H9 (cell line): Measurements from ENCODE around the gene RELCH. TPM values are rescaled to one million over a fixed set of nuclear protein-coding genes. Genes with fewer than 3 reads are reported as not detected.

Source experiments
- DNase-seq: peaks from one replicate; pipeline ENCODE4 v3.0.0-alpha.2; 2017
- H2AFZ ChIP-seq: one replicate; pipeline ENCODE4 v1.6.1; 2013; ENCODE audit warnings: mild to moderate bottlenecking, low read length, control low read depth, moderate library complexity
- H2AK5ac ChIP-seq: 2 replicates; pipeline ENCODE4 v1.6.1; 2013; ENCODE audit warnings: low read length, control low read depth, mixed read lengths; ENCODE audit not compliant: insufficient read length
- H2BK120ac ChIP-seq: one replicate; pipeline ENCODE4 v1.6.1; 2013; ENCODE audit warnings: low read depth, mild to moderate bottlenecking, low read length, control low read depth, inconsistent platforms; ENCODE audit not compliant: poor library complexity, severe bottlenecking
- H2BK12ac ChIP-seq: 2 replicates; pipeline ENCODE4 v1.6.1; 2013; ENCODE audit warnings: low read length, control low read depth, mixed read lengths, low read depth; ENCODE audit not compliant: insufficient read length
- H2BK15ac ChIP-seq: 2 replicates; pipeline ENCODE4 v1.6.1; 2013; ENCODE audit warnings: low read depth, low read length, control low read depth
- H2BK20ac ChIP-seq: one replicate; pipeline ENCODE4 v1.6.1; 2013; ENCODE audit warnings: low read depth, mild to moderate bottlenecking, low read length, control low read depth, inconsistent platforms; ENCODE audit not compliant: poor library complexity, severe bottlenecking
- H2BK5ac ChIP-seq: 2 replicates; pipeline ENCODE4 v1.6.1; 2013; ENCODE audit warnings: low read length, control low read depth, mixed read lengths; ENCODE audit not compliant: insufficient read length
- H3K14ac ChIP-seq: 2 replicates; pipeline ENCODE4 v1.6.1; 2013; ENCODE audit warnings: low read length, control low read depth; ENCODE audit not compliant: insufficient read depth
- H3K18ac ChIP-seq: 2 replicates; pipeline ENCODE4 v1.6.1; 2013; ENCODE audit warnings: low read depth, mild to moderate bottlenecking, mixed read lengths, low read length, control low read depth; ENCODE audit not compliant: insufficient read length
- H3K23ac ChIP-seq: 2 replicates; pipeline ENCODE4 v1.6.1; 2013; ENCODE audit warnings: low read length, control low read depth, mixed read lengths, low read depth; ENCODE audit not compliant: insufficient read length
- H3K23me2 ChIP-seq: 2 replicates; pipeline ENCODE4 v1.6.1; 2013; ENCODE audit warnings: low read depth, mild to moderate bottlenecking, mixed read lengths, low read length, control low read depth; ENCODE audit not compliant: insufficient read length, poor library complexity, severe bottlenecking
- H3K27ac ChIP-seq: 2 replicates; pipeline ENCODE4 v1.5.1; 2013; ENCODE audit warnings: low read length, control low read depth, mixed read lengths, low read depth; ENCODE audit not compliant: insufficient read length
- H3K27me3 ChIP-seq: 2 replicates; pipeline ENCODE4 v1.6.1; 2013; ENCODE audit warnings: low read length, control low read depth, inconsistent platforms; ENCODE audit not compliant: insufficient read depth
- H3K4ac ChIP-seq: 2 replicates; pipeline ENCODE4 v1.6.1; 2013; ENCODE audit warnings: low read depth, mild to moderate bottlenecking, control low read depth, inconsistent platforms, low read length, moderate library complexity
- H3K4me1 ChIP-seq: 2 replicates; pipeline ENCODE4 v1.6.1; 2013; ENCODE audit warnings: low read length, control low read depth, inconsistent platforms; ENCODE audit not compliant: insufficient read depth
- H3K4me2 ChIP-seq: 2 replicates; pipeline ENCODE4 v1.6.1; 2013; ENCODE audit warnings: low read length, control low read depth, mixed read lengths; ENCODE audit not compliant: insufficient read length, insufficient read depth
- H3K56ac ChIP-seq: 2 replicates; pipeline ENCODE4 v1.6.1; 2013; ENCODE audit warnings: low read depth, mild to moderate bottlenecking, mixed read lengths, low read length, control low read depth; ENCODE audit not compliant: insufficient read length
- H3K79me1 ChIP-seq: 2 replicates; pipeline ENCODE4 v1.6.1; 2013; ENCODE audit warnings: low read depth, mild to moderate bottlenecking, moderate library complexity, low read length, control low read depth, inconsistent platforms; ENCODE audit not compliant: insufficient read depth, poor library complexity, severe bottlenecking
- H3K79me2 ChIP-seq: 2 replicates; pipeline ENCODE4 v1.6.1; 2013; ENCODE audit warnings: low read length, control low read depth, inconsistent platforms; ENCODE audit not compliant: insufficient read depth
- H3K9ac ChIP-seq: 2 replicates; pipeline ENCODE4 v1.6.1; 2013; ENCODE audit warnings: low read length, control low read depth, mixed read lengths; ENCODE audit not compliant: insufficient read length; ENCODE audit errors: extremely low read depth
- H3K9me3 ChIP-seq: one replicate; pipeline ENCODE4 v1.6.1; 2013; ENCODE audit warnings: low read depth, low read length, inconsistent platforms; ENCODE audit not compliant: control insufficient read depth
- H3T11ph ChIP-seq: one replicate; pipeline ENCODE4 v1.6.1; 2013; ENCODE audit warnings: mild to moderate bottlenecking, low read length, control low read depth, inconsistent platforms
- H4K20me1 ChIP-seq: one replicate; pipeline ENCODE4 v1.6.1; 2013; ENCODE audit not compliant: control insufficient read depth, insufficient read length, insufficient read depth
- H4K5ac ChIP-seq: 2 replicates; pipeline ENCODE4 v1.6.1; 2013; ENCODE audit warnings: low read depth, mild to moderate bottlenecking, mixed read lengths, low read length, control low read depth; ENCODE audit not compliant: insufficient read length
- H4K8ac ChIP-seq: replicated peaks from 2 replicates; pipeline ENCODE4 v1.6.1; 2013; ENCODE audit warnings: low read length, control low read depth, mixed read lengths, low read depth; ENCODE audit not compliant: insufficient read length
- H4K91ac ChIP-seq: 2 replicates; pipeline ENCODE4 v1.6.1; 2013; ENCODE audit warnings: low read depth, mild to moderate bottlenecking, moderate library complexity, mixed read lengths, low read length, control low read depth; ENCODE audit not compliant: insufficient read length
- H3K27ac Mint-ChIP-seq, 3 experiments: 2 replicates in 2 of 3; 3 replicates in 1 of 3; pipeline ENCODE4 v1.8.0; 2020 to 2021; ENCODE audit warnings: mixed read lengths in 3 of 3, mild to moderate bottlenecking in 1 of 3, moderate library complexity in 1 of 3
- H3K27me3 Mint-ChIP-seq: 2 replicates; pipeline ENCODE4 v1.8.0; 2021; ENCODE audit warnings: low read depth, mild to moderate bottlenecking, moderate library complexity, mixed read lengths
- H3K36me3 Mint-ChIP-seq, 3 experiments: 2 replicates in 2 of 3; 3 replicates in 1 of 3; pipeline ENCODE4 v1.8.0; 2020 to 2021; ENCODE audit warnings: low read depth in 3 of 3, mixed read lengths in 3 of 3; ENCODE audit not compliant: insufficient read depth in 1 of 3
- H3K4me1 Mint-ChIP-seq, 2 experiments: 2 replicates each; pipeline ENCODE4 v1.8.0; 2020; ENCODE audit warnings: mixed read lengths in 2 of 2
- H3K4me3 Mint-ChIP-seq, 2 experiments: 2 replicates in 1 of 2; 3 replicates in 1 of 2; pipeline ENCODE4 v1.8.0; 2020 to 2021; ENCODE audit warnings: mild to moderate bottlenecking in 2 of 2, mixed read lengths in 2 of 2, moderate library complexity in 1 of 2
- H3K9me3 Mint-ChIP-seq, 2 experiments: 2 replicates in 1 of 2; 3 replicates in 1 of 2; pipeline ENCODE4 v1.8.0; 2020; ENCODE audit warnings: mild to moderate bottlenecking in 2 of 2, mixed read lengths in 2 of 2, moderate library complexity in 1 of 2
- WGBS: extraction: QIAGEN DNeasy Blood & Tissue Kit; methylation state at CpG from one replicate; pipeline ENCODE4 v1.1.7; 2013; ENCODE audit warnings: missing lambda C conversion rate, low lambda C conversion rate, mixed read lengths; ENCODE audit not compliant: insufficient read length; ENCODE audit errors: extremely low coverage; 5-methylcytosine and 5-hydroxymethylcytosine counted together
- total RNA-seq: library from RNA; stranded (reverse); gene quantifications from 2 replicates; pipeline ENCODE4 v1.2.1, GENCODE V29; 2021
- TF ChIP-seq, protein P1 (sequence below): fragments of 200-600 bp; sonication (generic); conservative IDR thresholded peaks from 3 replicates; pipeline ENCODE4 v1.8.0; 2021; ENCODE audit warnings: antibody characterized with exemption, mild to moderate bottlenecking

The RELCH gene
- total RNA-seq, 1 experiment from 2014 or later = 32.3 TPM

- no peak overlapping the region for H4K91ac ChIP-seq
- no peaks in the 10 kb centered on the region for H3K79me1 ChIP-seq
- no peaks in the 10 kb centered on the region for H3K23me2 ChIP-seq
- H3K27me3 Mint-ChIP-seq = no peaks in the 10 kb centered on the region
- H2AK5ac ChIP-seq = no peak overlapping the region
- H3K9me3 Mint-ChIP-seq = peaks cover 6 to 8% of the 10 kb centered on the region in 2 experiments; a peak in 4 of 5 replicates
- WGBS = no CpG with 5 or more reads among the region's 2 CpGs
- H3K4ac ChIP-seq = no peak overlapping the region
- H3K79me2 ChIP-seq = no peaks in the 10 kb centered on the region
- H2AFZ ChIP-seq = no peak overlapping the region
- H3K4me1 Mint-ChIP-seq = no peaks in the 10 kb centered on the region
- H2BK15ac ChIP-seq = no peak overlapping the region
- no peak for DNase-seq
- no peak overlapping the region for H2BK120ac ChIP-seq
- no peaks in the 10 kb centered on the region for H3K27me3 ChIP-seq
- no peak overlapping the region for H3K56ac ChIP-seq
- H2BK12ac ChIP-seq = no peak overlapping the region
- no peaks in the 10 kb centered on the region for H3K9me3 ChIP-seq
- no peak overlapping the region for H3K27ac ChIP-seq
- no peak overlapping the region for H2BK5ac ChIP-seq
- no peak overlapping the region for H3K14ac ChIP-seq
- no peak overlapping the region for H3K4me3 Mint-ChIP-seq
- no peak overlapping the region for H3K23ac ChIP-seq
- H3K9ac ChIP-seq = no peak overlapping the region
- H3K36me3 Mint-ChIP-seq = peaks cover 29 to 53% (median 44%) of the 10 kb centered on the region in 3 experiments
- no peak overlapping the region for H3T11ph ChIP-seq
- H4K20me1 ChIP-seq = no peaks in the 10 kb centered on the region
- H4K5ac ChIP-seq = no peak overlapping the region
- no peak overlapping the region for H3K18ac ChIP-seq
- no peak overlapping the region for H2BK20ac ChIP-seq
- no peak overlapping the region for H3K27ac Mint-ChIP-seq
- no peaks in the 10 kb centered on the region for H3K4me1 ChIP-seq
- no peak overlapping the region for H4K8ac ChIP-seq
- TF ChIP-seq, protein P1, sequence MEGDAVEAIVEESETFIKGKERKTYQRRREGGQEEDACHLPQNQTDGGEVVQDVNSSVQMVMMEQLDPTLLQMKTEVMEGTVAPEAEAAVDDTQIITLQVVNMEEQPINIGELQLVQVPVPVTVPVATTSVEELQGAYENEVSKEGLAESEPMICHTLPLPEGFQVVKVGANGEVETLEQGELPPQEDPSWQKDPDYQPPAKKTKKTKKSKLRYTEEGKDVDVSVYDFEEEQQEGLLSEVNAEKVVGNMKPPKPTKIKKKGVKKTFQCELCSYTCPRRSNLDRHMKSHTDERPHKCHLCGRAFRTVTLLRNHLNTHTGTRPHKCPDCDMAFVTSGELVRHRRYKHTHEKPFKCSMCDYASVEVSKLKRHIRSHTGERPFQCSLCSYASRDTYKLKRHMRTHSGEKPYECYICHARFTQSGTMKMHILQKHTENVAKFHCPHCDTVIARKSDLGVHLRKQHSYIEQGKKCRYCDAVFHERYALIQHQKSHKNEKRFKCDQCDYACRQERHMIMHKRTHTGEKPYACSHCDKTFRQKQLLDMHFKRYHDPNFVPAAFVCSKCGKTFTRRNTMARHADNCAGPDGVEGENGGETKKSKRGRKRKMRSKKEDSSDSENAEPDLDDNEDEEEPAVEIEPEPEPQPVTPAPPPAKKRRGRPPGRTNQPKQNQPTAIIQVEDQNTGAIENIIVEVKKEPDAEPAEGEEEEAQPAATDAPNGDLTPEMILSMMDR = no peak
- H3K4me2 ChIP-seq = no peak overlapping the region
Observed at GRCh38 chr18:62224229-62224628, 37.2 kb downstream of the RELCH start.
